ENCODE data around the gene POLA2. TPM values are rescaled to one million over a fixed set of nuclear protein-coding genes. Genes with fewer than 3 reads are reported as not detected.
"Not testable (repeated sequence)": the region's sequence is repeated elsewhere in the genome, so short reads cannot be mapped to it uniquely, and the experiment has no call there.

POLA2 gene
- total RNA-seq, 2 experiments from 2014 or later: 73.8 to 74.5 TPM

GRCh38 chr11:65226103-65226442 is 35.7 kb upstream of the POLA2 start:
- Mint-ChIP-seq H3K9me3 (no peaks in the 10 kb centered on the region), H3K4me1 (peaks cover 9% of the 10 kb centered on the region), H3K36me3 (no peaks in the 10 kb centered on the region), H3K4me3 (peak overlapping the region; percentile 73), H3K27me3 (peaks cover 28% of the 10 kb centered on the region), H3K27ac (no peak overlapping the region)
- DNase-seq: no peak

- Mint-ChIP-seq H3K4me3 (no peak overlapping the region), H3K9me3 (no peaks in the 10 kb centered on the region), H3K27me3 (peaks cover 28% of the 10 kb centered on the region), H3K36me3 (no peaks in the 10 kb centered on the region), H3K4me1 (peaks cover 9% of the 10 kb centered on the region), H3K27ac (no peak overlapping the region)
- DNase-seq: no peak
These were observed 33.9 kb upstream of the POLA2 start for GRCh38 chr11:65227879-65228278.

GRCh38 chr11:65236194-65237059 is 25.3 kb upstream of the POLA2 start:
- Mint-ChIP-seq H3K27ac (no peak overlapping the region), H3K4me3 (no peak overlapping the region), H3K9me3 (peaks cover 1% of the 10 kb centered on the region), H3K36me3 (no peaks in the 10 kb centered on the region), H3K4me1 (no peaks in the 10 kb centered on the region), H3K27me3 (no peaks in the 10 kb centered on the region)
- DNase-seq: no peak

- H3K36me3 Mint-ChIP-seq, DNase-seq, H3K4me1 Mint-ChIP-seq, H3K27me3 Mint-ChIP-seq, H3K4me3 Mint-ChIP-seq, H3K9me3 Mint-ChIP-seq, H3K27ac Mint-ChIP-seq: not testable (repeated sequence)
These were observed 23.5 kb upstream of the POLA2 start for GRCh38 chr11:65238302-65238701.

- H3K36me3 Mint-ChIP-seq: peaks cover 4% of the 10 kb centered on the region
- DNase-seq: no peak
- H3K27me3 Mint-ChIP-seq: no peaks in the 10 kb centered on the region
- H3K4me1 Mint-ChIP-seq: no peaks in the 10 kb centered on the region
- no peak overlapping the region for H3K27ac Mint-ChIP-seq
- no peak overlapping the region for H3K4me3 Mint-ChIP-seq
- H3K9me3 Mint-ChIP-seq: peaks cover 6% of the 10 kb centered on the region
These were observed 20.6 kb upstream of the POLA2 start for GRCh38 chr11:65241134-65241533.

- Mint-ChIP-seq H3K9me3 (peaks cover 6% of the 10 kb centered on the region), H3K4me1 (no peaks in the 10 kb centered on the region), H3K4me3 (no peak overlapping the region), H3K36me3 (peaks cover 4% of the 10 kb centered on the region), H3K27ac (no peak overlapping the region), H3K27me3 (no peaks in the 10 kb centered on the region)
- DNase-seq: no peak
These were observed 20.1 kb upstream of the POLA2 start for GRCh38 chr11:65241692-65242091.

- Mint-ChIP-seq H3K9me3 (peaks cover 6% of the 10 kb centered on the region), H3K27me3 (no peaks in the 10 kb centered on the region), H3K36me3 (peaks cover 4% of the 10 kb centered on the region), H3K4me3 (no peak overlapping the region), H3K27ac (no peak overlapping the region), H3K4me1 (no peaks in the 10 kb centered on the region)
- DNase-seq: no peak
These were observed 19.4 kb upstream of the POLA2 start for GRCh38 chr11:65242389-65242788.

- no peak overlapping the region for H3K27ac Mint-ChIP-seq
- peaks cover 6% of the 10 kb centered on the region for H3K9me3 Mint-ChIP-seq
- H3K4me1 Mint-ChIP-seq: no peaks in the 10 kb centered on the region
- peaks cover 4% of the 10 kb centered on the region for H3K36me3 Mint-ChIP-seq
- H3K4me3 Mint-ChIP-seq: no peak overlapping the region
- no peak for DNase-seq
- H3K27me3 Mint-ChIP-seq: no peaks in the 10 kb centered on the region
These were observed 18.0 kb upstream of the POLA2 start for GRCh38 chr11:65243797-65244196.

GRCh38 chr11:65245046-65245445 is 16.7 kb upstream of the POLA2 start:
- not testable (repeated sequence) for H3K27me3 Mint-ChIP-seq

GRCh38 chr11:65246506-65246905 is 15.3 kb upstream of the POLA2 start:
- Mint-ChIP-seq H3K36me3 (peaks cover 4% of the 10 kb centered on the region), H3K4me3 (no peak overlapping the region)
- DNase-seq: no peak

More at GRCh38 chr11:65245046-65245445, 16.7 kb upstream of the POLA2 start:
- not testable (repeated sequence) for H3K4me1 Mint-ChIP-seq, H3K27ac Mint-ChIP-seq, H3K9me3 Mint-ChIP-seq, DNase-seq, H3K4me3 Mint-ChIP-seq, H3K36me3 Mint-ChIP-seq

GRCh38 chr11:65248184-65248710 is 13.5 kb upstream of the POLA2 start:
- not testable (repeated sequence) for DNase-seq, H3K4me1 Mint-ChIP-seq, H3K27ac Mint-ChIP-seq, H3K27me3 Mint-ChIP-seq, H3K4me3 Mint-ChIP-seq, H3K36me3 Mint-ChIP-seq, H3K9me3 Mint-ChIP-seq

More at GRCh38 chr11:65246506-65246905, 15.3 kb upstream of the POLA2 start:
- Mint-ChIP-seq H3K4me1 (no peaks in the 10 kb centered on the region), H3K9me3 (peaks cover 5% of the 10 kb centered on the region), H3K27ac (no peak overlapping the region), H3K27me3 (no peaks in the 10 kb centered on the region)

GRCh38 chr11:65251476-65251875 is 10.3 kb upstream of the POLA2 start:
- no peak for DNase-seq
- Mint-ChIP-seq H3K4me1 (no peaks in the 10 kb centered on the region), H3K27me3 (peaks cover 3% of the 10 kb centered on the region), H3K9me3 (no peaks in the 10 kb centered on the region), H3K27ac (no peak overlapping the region), H3K36me3 (no peaks in the 10 kb centered on the region), H3K4me3 (no peak overlapping the region)

GRCh38 chr11:65254724-65255123 is 7.0 kb upstream of the POLA2 start:
- Mint-ChIP-seq H3K4me1 (no peaks in the 10 kb centered on the region), H3K9me3 (no peaks in the 10 kb centered on the region), H3K36me3 (no peaks in the 10 kb centered on the region), H3K27ac (no peak overlapping the region), H3K4me3 (no peak overlapping the region), H3K27me3 (peaks cover 3% of the 10 kb centered on the region)
- DNase-seq: no peak

- no peak overlapping the region for H3K4me3 Mint-ChIP-seq
- H3K27me3 Mint-ChIP-seq: peaks cover 3% of the 10 kb centered on the region
- peaks cover 17% of the 10 kb centered on the region for H3K4me1 Mint-ChIP-seq
- DNase-seq: no peak
- H3K36me3 Mint-ChIP-seq: peaks cover 16% of the 10 kb centered on the region
- no peak overlapping the region for H3K27ac Mint-ChIP-seq
- no peaks in the 10 kb centered on the region for H3K9me3 Mint-ChIP-seq
These were observed 2.8 kb upstream of the POLA2 start for GRCh38 chr11:65258988-65259387.

GRCh38 chr11:65260302-65260701 is 1.5 kb upstream of the POLA2 start:
- Mint-ChIP-seq H3K27ac (no peak overlapping the region), H3K9me3 (no peaks in the 10 kb centered on the region), H3K4me1 (peaks cover 24% of the 10 kb centered on the region), H3K27me3 (no peaks in the 10 kb centered on the region), H3K36me3 (peaks cover 23% of the 10 kb centered on the region), H3K4me3 (peak overlapping the region; percentile 14)
- DNase-seq: no peak

Measured in activated naive CD8-positive, alpha-beta T cell treated with anti-CD3 and anti-CD28 coated beads for 36 hours (primary cell).